H9 (cell line): ENCODE data around the gene APOH. TPM values are rescaled to one million over a fixed set of nuclear protein-coding genes. Genes with fewer than 3 reads are reported as not detected.

Experiments used
- DNase-seq: peaks from one replicate; pipeline ENCODE4 v3.0.0-alpha.2; 2017
- H2AFZ ChIP-seq: one replicate; pipeline ENCODE4 v1.6.1; 2013; ENCODE audit warnings: mild to moderate bottlenecking, low read length, control low read depth, moderate library complexity
- H2AK5ac ChIP-seq: 2 replicates; pipeline ENCODE4 v1.6.1; 2013; ENCODE audit warnings: low read length, control low read depth, mixed read lengths; ENCODE audit not compliant: insufficient read length
- H2BK120ac ChIP-seq: one replicate; pipeline ENCODE4 v1.6.1; 2013; ENCODE audit warnings: low read depth, mild to moderate bottlenecking, low read length, control low read depth, inconsistent platforms; ENCODE audit not compliant: poor library complexity, severe bottlenecking
- H2BK12ac ChIP-seq: 2 replicates; pipeline ENCODE4 v1.6.1; 2013; ENCODE audit warnings: low read length, control low read depth, mixed read lengths, low read depth; ENCODE audit not compliant: insufficient read length
- H2BK15ac ChIP-seq: 2 replicates; pipeline ENCODE4 v1.6.1; 2013; ENCODE audit warnings: low read depth, low read length, control low read depth
- H2BK20ac ChIP-seq: one replicate; pipeline ENCODE4 v1.6.1; 2013; ENCODE audit warnings: low read depth, mild to moderate bottlenecking, low read length, control low read depth, inconsistent platforms; ENCODE audit not compliant: poor library complexity, severe bottlenecking
- H2BK5ac ChIP-seq: 2 replicates; pipeline ENCODE4 v1.6.1; 2013; ENCODE audit warnings: low read length, control low read depth, mixed read lengths; ENCODE audit not compliant: insufficient read length
- H3K14ac ChIP-seq: 2 replicates; pipeline ENCODE4 v1.6.1; 2013; ENCODE audit warnings: low read length, control low read depth; ENCODE audit not compliant: insufficient read depth
- H3K18ac ChIP-seq: 2 replicates; pipeline ENCODE4 v1.6.1; 2013; ENCODE audit warnings: low read depth, mild to moderate bottlenecking, mixed read lengths, low read length, control low read depth; ENCODE audit not compliant: insufficient read length
- H3K23ac ChIP-seq: 2 replicates; pipeline ENCODE4 v1.6.1; 2013; ENCODE audit warnings: low read length, control low read depth, mixed read lengths, low read depth; ENCODE audit not compliant: insufficient read length
- H3K23me2 ChIP-seq: 2 replicates; pipeline ENCODE4 v1.6.1; 2013; ENCODE audit warnings: low read depth, mild to moderate bottlenecking, mixed read lengths, low read length, control low read depth; ENCODE audit not compliant: insufficient read length, poor library complexity, severe bottlenecking
- H3K27ac ChIP-seq: 2 replicates; pipeline ENCODE4 v1.5.1; 2013; ENCODE audit warnings: low read length, control low read depth, mixed read lengths, low read depth; ENCODE audit not compliant: insufficient read length
- H3K27me3 ChIP-seq: 2 replicates; pipeline ENCODE4 v1.6.1; 2013; ENCODE audit warnings: low read length, control low read depth, inconsistent platforms; ENCODE audit not compliant: insufficient read depth
- H3K4ac ChIP-seq: 2 replicates; pipeline ENCODE4 v1.6.1; 2013; ENCODE audit warnings: low read depth, mild to moderate bottlenecking, control low read depth, inconsistent platforms, low read length, moderate library complexity
- H3K4me1 ChIP-seq: 2 replicates; pipeline ENCODE4 v1.6.1; 2013; ENCODE audit warnings: low read length, control low read depth, inconsistent platforms; ENCODE audit not compliant: insufficient read depth
- H3K4me2 ChIP-seq: 2 replicates; pipeline ENCODE4 v1.6.1; 2013; ENCODE audit warnings: low read length, control low read depth, mixed read lengths; ENCODE audit not compliant: insufficient read length, insufficient read depth
- H3K56ac ChIP-seq: 2 replicates; pipeline ENCODE4 v1.6.1; 2013; ENCODE audit warnings: low read depth, mild to moderate bottlenecking, mixed read lengths, low read length, control low read depth; ENCODE audit not compliant: insufficient read length
- H3K79me1 ChIP-seq: 2 replicates; pipeline ENCODE4 v1.6.1; 2013; ENCODE audit warnings: low read depth, mild to moderate bottlenecking, moderate library complexity, low read length, control low read depth, inconsistent platforms; ENCODE audit not compliant: insufficient read depth, poor library complexity, severe bottlenecking
- H3K79me2 ChIP-seq: 2 replicates; pipeline ENCODE4 v1.6.1; 2013; ENCODE audit warnings: low read length, control low read depth, inconsistent platforms; ENCODE audit not compliant: insufficient read depth
- H3K9ac ChIP-seq: 2 replicates; pipeline ENCODE4 v1.6.1; 2013; ENCODE audit warnings: low read length, control low read depth, mixed read lengths; ENCODE audit not compliant: insufficient read length; ENCODE audit errors: extremely low read depth
- H3K9me3 ChIP-seq: one replicate; pipeline ENCODE4 v1.6.1; 2013; ENCODE audit warnings: low read depth, low read length, inconsistent platforms; ENCODE audit not compliant: control insufficient read depth
- H3T11ph ChIP-seq: one replicate; pipeline ENCODE4 v1.6.1; 2013; ENCODE audit warnings: mild to moderate bottlenecking, low read length, control low read depth, inconsistent platforms
- H4K20me1 ChIP-seq: one replicate; pipeline ENCODE4 v1.6.1; 2013; ENCODE audit not compliant: control insufficient read depth, insufficient read length, insufficient read depth
- H4K5ac ChIP-seq: 2 replicates; pipeline ENCODE4 v1.6.1; 2013; ENCODE audit warnings: low read depth, mild to moderate bottlenecking, mixed read lengths, low read length, control low read depth; ENCODE audit not compliant: insufficient read length
- H4K8ac ChIP-seq: replicated peaks from 2 replicates; pipeline ENCODE4 v1.6.1; 2013; ENCODE audit warnings: low read length, control low read depth, mixed read lengths, low read depth; ENCODE audit not compliant: insufficient read length
- H4K91ac ChIP-seq: 2 replicates; pipeline ENCODE4 v1.6.1; 2013; ENCODE audit warnings: low read depth, mild to moderate bottlenecking, moderate library complexity, mixed read lengths, low read length, control low read depth; ENCODE audit not compliant: insufficient read length
- H3K27ac Mint-ChIP-seq, 3 experiments: 2 replicates in 2 of 3; 3 replicates in 1 of 3; pipeline ENCODE4 v1.8.0; 2020 to 2021; ENCODE audit warnings: mixed read lengths in 3 of 3, mild to moderate bottlenecking in 1 of 3, moderate library complexity in 1 of 3
- H3K27me3 Mint-ChIP-seq: 2 replicates; pipeline ENCODE4 v1.8.0; 2021; ENCODE audit warnings: low read depth, mild to moderate bottlenecking, moderate library complexity, mixed read lengths
- H3K36me3 Mint-ChIP-seq, 3 experiments: 2 replicates in 2 of 3; 3 replicates in 1 of 3; pipeline ENCODE4 v1.8.0; 2020 to 2021; ENCODE audit warnings: low read depth in 3 of 3, mixed read lengths in 3 of 3; ENCODE audit not compliant: insufficient read depth in 1 of 3
- H3K4me1 Mint-ChIP-seq, 2 experiments: 2 replicates each; pipeline ENCODE4 v1.8.0; 2020; ENCODE audit warnings: mixed read lengths in 2 of 2
- H3K4me3 Mint-ChIP-seq, 2 experiments: 2 replicates in 1 of 2; 3 replicates in 1 of 2; pipeline ENCODE4 v1.8.0; 2020 to 2021; ENCODE audit warnings: mild to moderate bottlenecking in 2 of 2, mixed read lengths in 2 of 2, moderate library complexity in 1 of 2
- H3K9me3 Mint-ChIP-seq, 2 experiments: 2 replicates in 1 of 2; 3 replicates in 1 of 2; pipeline ENCODE4 v1.8.0; 2020; ENCODE audit warnings: mild to moderate bottlenecking in 2 of 2, mixed read lengths in 2 of 2, moderate library complexity in 1 of 2
- CTCF ChIP-seq: fragments of 200-600 bp; sonication (generic); conservative IDR thresholded peaks from 3 replicates; pipeline ENCODE4 v1.8.0; 2021; ENCODE audit warnings: antibody characterized with exemption, mild to moderate bottlenecking
- WGBS: extraction: QIAGEN DNeasy Blood & Tissue Kit; methylation state at CpG from one replicate; pipeline ENCODE4 v1.1.7; 2013; ENCODE audit warnings: missing lambda C conversion rate, low lambda C conversion rate, mixed read lengths; ENCODE audit not compliant: insufficient read length; ENCODE audit errors: extremely low coverage; 5-methylcytosine and 5-hydroxymethylcytosine counted together
- total RNA-seq: library from RNA; stranded (reverse); gene quantifications from 2 replicates; pipeline ENCODE4 v1.2.1, GENCODE V29; 2021

The APOH gene
- total RNA-seq, 1 experiment from 2014 or later = not detected

GRCh38 chr17:66240630-66241029 lies 11.4 kb upstream of the APOH start:
- H3K23me2 ChIP-seq = no peaks in the 10 kb centered on the region
- no peak for TF ChIP-seq CTCF
- Mint-ChIP-seq H3K27me3 (no peaks in the 10 kb centered on the region), H3K9me3 (no peaks in the 10 kb centered on the region), H3K27ac (no peak overlapping the region), H3K4me1 (no peaks in the 10 kb centered on the region), H3K4me3 (no peak overlapping the region), H3K36me3 (no peaks in the 10 kb centered on the region)
- H2BK120ac ChIP-seq = no peak overlapping the region
- no peak overlapping the region for H3K18ac ChIP-seq
- H3K79me1 ChIP-seq = no peaks in the 10 kb centered on the region
- no peak overlapping the region for H3K23ac ChIP-seq
- no peak overlapping the region for H2BK20ac ChIP-seq
- H2AFZ ChIP-seq = no peak overlapping the region
- H3K27me3 ChIP-seq = no peaks in the 10 kb centered on the region
- no peak for DNase-seq
- no peak overlapping the region for H3K27ac ChIP-seq
- no peak overlapping the region for H3K56ac ChIP-seq
- no peak overlapping the region for H2BK5ac ChIP-seq
- no peaks in the 10 kb centered on the region for H3K9me3 ChIP-seq
- no peak overlapping the region for H3K4me2 ChIP-seq
- no peak overlapping the region for H4K91ac ChIP-seq
- no peaks in the 10 kb centered on the region for H3K4me1 ChIP-seq
- H3K79me2 ChIP-seq = no peaks in the 10 kb centered on the region
- H2AK5ac ChIP-seq = no peak overlapping the region
- no peak overlapping the region for H4K5ac ChIP-seq
- no peak overlapping the region for H2BK12ac ChIP-seq
- no peak overlapping the region for H2BK15ac ChIP-seq
- no peaks in the 10 kb centered on the region for H4K20me1 ChIP-seq
- H3K4ac ChIP-seq = no peak overlapping the region
- H3K14ac ChIP-seq = no peak overlapping the region
- no peak overlapping the region for H4K8ac ChIP-seq
- WGBS = no CpG with 5 or more reads among the region's 3 CpGs
- H3K9ac ChIP-seq = no peak overlapping the region
- H3T11ph ChIP-seq = no peak overlapping the region
